Measurements from ENCODE around the gene B3GNT7.

DNA sequence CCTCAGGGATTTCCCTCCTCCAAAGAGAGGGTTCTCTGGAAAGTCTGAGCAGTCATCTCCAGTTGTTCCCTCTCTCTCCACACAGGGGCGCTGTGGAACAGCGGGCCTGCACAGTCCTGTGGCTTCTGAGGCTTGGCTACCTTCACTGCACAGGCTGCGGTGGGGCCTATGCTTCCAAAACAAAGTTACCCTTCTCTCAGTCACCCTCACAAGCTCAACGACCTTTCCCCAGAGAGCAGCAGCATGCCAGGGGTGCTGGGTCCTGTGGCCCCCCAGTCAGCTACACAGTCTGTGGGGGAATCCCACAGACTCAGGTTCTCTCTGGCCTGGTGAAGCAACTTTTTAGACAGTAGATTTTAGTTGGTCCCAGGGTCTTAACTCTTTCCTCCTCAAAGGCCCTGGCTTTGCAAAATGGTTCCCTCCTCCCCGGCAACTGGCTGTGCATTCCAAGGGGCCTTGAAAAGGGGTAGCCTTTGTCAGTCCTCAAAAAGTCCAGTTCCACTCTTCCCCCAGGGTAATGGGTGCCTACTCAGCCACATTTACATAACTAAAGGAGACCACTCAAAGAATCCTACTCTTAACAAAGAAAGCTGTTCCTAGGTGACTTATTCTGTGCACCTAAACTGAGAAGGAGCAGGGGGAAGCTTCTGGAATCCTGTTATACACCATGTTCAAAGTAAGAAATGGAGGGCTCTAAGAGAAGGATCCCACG is 14.9 kb downstream of the B3GNT7 start:
- TF ChIP-seq, protein P1, sequence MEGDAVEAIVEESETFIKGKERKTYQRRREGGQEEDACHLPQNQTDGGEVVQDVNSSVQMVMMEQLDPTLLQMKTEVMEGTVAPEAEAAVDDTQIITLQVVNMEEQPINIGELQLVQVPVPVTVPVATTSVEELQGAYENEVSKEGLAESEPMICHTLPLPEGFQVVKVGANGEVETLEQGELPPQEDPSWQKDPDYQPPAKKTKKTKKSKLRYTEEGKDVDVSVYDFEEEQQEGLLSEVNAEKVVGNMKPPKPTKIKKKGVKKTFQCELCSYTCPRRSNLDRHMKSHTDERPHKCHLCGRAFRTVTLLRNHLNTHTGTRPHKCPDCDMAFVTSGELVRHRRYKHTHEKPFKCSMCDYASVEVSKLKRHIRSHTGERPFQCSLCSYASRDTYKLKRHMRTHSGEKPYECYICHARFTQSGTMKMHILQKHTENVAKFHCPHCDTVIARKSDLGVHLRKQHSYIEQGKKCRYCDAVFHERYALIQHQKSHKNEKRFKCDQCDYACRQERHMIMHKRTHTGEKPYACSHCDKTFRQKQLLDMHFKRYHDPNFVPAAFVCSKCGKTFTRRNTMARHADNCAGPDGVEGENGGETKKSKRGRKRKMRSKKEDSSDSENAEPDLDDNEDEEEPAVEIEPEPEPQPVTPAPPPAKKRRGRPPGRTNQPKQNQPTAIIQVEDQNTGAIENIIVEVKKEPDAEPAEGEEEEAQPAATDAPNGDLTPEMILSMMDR (conservative IDR thresholded peaks at IDR 0.05; ENCODE audit: low read depth, low read length): peak; percentile 64
- TF ChIP-seq EZH2 (IDR thresholded peaks at IDR 0.05; ENCODE audit: low read length, unreplicated experiment): no peak
